Measurements from ENCODE around the gene NEK5.
A peak's percentile ranks its signal among the peaks of the same experiment; 100 is the strongest.

Gene NEK5

GRCh38 chr13:52010890-52011631, 117.8 kb downstream of the NEK5 start, which contains the start of gene ATP7B:
Gene ATP7B (minus strand): TSS chr13:52011450. CDS start chr13:52011337, 113 bp downstream.
- no peak for DNase-seq (ENCODE audit: low spot score)

DNA sequence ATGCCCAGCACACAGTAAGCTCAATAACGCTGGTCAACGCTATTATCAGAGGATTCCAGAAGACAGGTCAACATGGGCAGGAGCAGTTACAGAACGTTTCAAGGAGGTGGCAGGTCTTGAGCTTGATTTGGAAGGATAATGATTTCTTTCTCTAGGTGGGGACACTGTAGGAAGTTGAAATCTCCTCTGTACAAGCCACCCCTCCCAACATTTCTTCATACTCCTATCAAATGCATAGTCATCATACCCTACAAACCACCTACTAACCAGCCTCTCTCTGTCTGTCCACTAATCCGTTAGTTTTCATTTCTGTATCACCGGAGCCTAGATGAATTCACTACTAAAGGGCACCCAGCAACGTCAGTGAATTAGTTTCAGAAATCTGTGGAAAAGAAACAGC, 118.9 kb downstream of the NEK5 start:
- no peak for DNase-seq (ENCODE audit: low spot score)

DNA sequence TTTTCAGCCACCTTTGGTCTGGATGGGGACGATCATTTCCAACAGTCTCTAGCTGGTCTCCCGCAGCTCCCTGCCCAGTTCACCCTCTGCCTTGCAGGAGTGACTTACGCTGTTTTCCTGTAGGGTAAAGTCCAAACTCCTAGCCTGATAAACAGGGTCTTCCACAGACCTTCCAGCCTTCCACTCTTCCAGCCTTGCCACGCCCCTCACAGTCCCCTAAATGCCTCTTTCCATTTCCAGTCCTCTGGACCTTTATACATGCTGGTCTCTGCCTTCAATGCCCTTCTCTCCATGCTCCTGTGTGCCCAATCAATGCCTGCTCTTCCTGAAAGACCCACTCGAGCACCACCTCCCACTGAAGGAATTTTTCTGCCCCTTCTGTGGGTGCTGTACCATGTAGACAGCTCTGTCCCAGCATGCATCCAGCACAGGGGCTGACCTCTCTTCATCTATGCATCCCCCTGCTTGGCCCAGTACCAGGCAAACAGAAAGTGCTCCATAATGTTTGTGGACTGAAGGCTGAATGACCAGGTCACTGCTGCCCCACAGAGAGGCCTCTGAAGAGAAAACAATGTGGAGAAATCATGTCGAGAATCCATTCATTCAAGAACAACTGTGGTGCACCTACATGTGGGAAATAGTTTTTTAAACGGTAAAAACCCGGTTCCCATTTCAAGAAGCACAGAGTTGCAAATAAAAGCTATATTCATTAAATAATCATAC, 122.2 kb downstream of the NEK5 start:
- DNase-seq (ENCODE audit: low spot score) = no peak

- DNase-seq (ENCODE audit: low spot score) = no peak
These were observed 122.9 kb downstream of the NEK5 start for GRCh38 chr13:52005841-52006522.

DNA sequence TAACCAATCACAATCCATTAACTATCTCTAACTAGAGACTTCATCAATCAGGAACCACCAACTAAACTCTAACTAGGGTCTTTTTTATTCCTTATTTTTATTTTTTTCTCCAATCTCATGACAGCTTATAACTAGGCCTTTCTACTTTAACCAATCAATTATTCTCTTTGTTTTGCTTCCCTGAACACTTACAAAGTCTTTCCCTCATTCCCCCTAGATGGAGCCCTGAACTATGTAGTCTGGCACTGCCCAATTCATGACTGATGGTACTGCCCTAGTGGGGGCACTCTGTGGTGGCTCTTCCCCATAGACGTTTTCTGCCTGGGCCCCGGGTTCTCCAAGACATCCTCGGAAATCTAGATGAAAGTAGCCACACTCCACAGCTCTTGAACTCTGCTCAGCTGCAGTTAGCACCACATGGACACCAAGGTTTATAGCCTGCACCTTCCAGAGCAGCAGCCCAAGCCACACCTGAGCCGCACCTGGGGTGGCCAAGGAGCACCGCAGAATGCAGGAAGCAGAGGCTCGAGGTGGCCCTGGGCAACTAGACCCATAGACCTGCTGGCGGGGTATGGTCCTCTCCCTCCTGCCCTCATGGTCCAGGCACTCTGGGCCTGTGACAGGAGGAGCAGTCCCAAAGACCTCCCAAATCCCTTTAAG, 124.2 kb downstream of the NEK5 start:
- DNase-seq (ENCODE audit: low spot score) = no peak

DNA sequence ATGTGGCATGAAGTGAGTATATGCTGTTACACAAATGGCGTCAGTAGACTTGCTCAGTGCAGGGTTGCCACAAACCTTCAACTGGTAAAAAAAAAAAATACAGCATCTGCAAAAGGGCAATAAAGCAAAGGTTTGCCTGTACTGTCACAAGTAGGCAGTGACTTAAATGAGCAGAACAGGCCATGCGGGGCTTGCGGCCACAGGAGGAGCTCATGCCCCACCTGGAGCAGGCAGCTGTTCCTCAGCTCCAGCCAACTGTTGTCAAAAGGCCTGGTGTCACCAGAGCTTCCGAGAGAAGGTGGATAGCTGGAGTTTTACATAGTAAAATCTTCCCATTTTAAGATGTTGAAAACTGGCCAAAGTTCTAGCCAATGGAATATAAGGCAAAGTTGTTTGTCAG, 125.3 kb downstream of the NEK5 start:
- no peak for DNase-seq (ENCODE audit: low spot score)

DNA sequence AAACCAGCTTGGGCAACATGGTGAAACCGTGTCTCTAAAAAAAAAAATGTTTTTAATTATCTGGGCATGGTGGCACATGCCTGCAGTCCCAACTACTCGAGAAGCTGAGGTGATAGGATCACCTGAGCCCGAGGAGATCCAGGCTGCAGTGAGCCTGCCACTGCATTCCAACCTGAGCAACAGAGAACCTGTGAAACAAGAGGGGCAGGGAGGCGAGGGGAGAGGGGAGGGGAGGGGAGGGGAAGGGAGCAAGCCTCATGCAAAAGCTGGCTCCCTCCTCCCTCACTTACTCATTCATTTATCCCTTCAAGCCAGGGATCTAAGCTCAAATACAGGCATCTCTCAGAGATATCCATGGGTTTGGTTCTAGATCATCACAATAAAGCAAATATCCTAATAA, 126.5 kb downstream of the NEK5 start:
- no peak for DNase-seq (ENCODE audit: low spot score)

- no peak for DNase-seq (ENCODE audit: low spot score)
These were observed 127.6 kb downstream of the NEK5 start for GRCh38 chr13:52001120-52001731.

DNA sequence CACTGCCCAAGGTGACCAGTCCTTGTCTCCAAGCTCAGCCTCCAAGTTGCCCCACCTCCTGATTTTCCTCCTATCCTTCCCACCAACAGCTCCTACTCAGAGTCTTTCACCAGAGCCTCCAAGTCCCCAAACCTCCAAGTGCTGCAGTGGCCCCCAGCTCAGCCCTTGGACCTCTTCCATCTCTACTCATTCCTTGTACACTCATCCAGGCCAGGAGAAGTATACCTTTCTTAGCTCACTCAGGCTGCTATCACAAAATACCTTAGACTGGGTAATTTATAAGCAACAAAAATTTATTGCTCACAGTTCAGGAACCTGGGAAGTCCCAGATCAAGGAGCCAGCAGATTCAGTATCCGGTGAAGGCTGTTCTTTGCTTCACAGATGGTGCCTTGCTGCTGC, 129.0 kb downstream of the NEK5 start:
- DNase-seq (ENCODE audit: low spot score) = no peak

GRCh38 chr13:51999510-51999911, 129.4 kb downstream of the NEK5 start:
- DNase-seq (ENCODE audit: low spot score) = no peak

GRCh38 chr13:51998723-51999509, 130.0 kb downstream of the NEK5 start:
- peak; percentile 39 for DNase-seq (ENCODE audit: low spot score)

- no peak for DNase-seq (ENCODE audit: low spot score)
These were observed 131.1 kb downstream of the NEK5 start for GRCh38 chr13:51997641-51998330.

DNA sequence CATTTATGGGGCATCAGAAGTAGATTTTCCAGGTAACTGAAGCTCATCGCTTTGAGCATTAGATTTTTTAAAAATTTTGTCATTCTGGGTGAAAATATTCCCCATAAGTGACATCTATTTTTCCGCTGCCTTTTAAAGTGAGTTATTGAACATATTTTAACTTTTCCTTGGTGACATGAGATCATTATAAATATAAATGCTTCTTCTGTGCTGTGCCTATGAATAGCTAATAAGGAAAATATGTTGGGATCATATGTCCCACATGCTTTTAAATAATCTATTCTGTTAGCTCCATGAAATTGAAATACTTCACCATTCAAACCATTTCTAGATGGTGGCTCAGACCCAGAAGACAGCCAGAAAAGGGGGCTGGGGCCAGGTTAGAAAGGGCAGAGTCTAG, 131.7 kb downstream of the NEK5 start:
- no peak for DNase-seq (ENCODE audit: low spot score)

DNA sequence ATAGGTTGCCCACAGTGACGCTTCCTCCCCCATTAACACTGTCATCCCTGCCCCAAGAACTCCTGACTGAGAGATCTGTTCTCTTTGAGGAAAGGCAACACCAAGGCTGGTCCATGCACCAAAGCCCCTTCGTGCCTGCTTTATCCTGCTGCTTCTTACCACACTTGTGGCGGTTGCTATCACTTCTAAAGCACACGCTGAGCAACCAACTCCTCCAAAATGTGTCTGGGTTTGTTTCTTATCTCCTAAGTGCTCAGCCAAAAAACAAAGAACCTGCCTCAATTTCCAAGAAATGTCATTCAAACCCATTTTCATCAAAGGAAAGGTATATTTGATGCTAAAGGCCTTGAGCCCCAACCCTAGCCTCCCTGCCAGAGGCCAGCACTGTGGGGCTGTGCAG, 132.2 kb downstream of the NEK5 start:
- DNase-seq (ENCODE audit: low spot score) = no peak

DNA sequence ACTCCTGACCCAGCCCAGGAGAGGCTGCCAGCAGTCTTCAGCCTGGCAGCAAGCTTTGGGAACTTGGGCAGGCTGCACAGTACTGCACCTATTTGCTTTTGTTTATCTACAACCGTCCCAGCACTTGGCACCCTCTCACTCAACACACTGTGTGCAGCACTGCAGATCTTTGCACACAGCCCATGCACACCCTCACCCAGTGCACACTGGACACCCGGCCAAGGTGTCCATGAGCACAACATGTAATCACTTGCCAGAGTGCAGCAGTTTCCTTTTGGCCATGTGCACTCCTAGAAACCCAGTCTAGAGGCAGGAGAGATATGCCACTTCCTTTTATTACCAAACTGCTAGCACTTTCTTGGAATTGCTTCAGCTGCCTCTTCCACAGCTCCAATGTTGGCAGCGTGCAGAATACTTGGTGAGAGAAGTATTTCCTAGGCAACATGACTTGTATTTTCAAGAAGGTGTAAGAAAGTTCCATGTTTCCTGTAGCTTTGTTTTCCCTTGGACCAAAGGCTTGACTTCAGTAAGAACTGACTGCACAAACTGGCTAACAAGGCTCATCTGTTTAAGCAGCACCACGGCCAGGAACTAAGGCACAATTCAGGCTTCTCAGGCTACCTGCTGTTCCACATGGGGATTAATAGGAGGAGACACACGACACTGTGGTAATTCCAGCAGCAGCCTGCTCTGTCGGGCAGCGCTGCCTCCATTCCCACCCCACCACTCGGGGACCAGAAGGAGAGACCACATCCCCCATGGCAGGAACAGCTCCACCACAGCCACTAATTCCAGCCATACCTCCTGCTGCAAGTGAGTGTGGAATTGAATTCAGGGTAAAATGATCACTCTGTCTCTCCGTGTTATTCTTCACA, 133.0 kb downstream of the NEK5 start:
- no peak for DNase-seq (ENCODE audit: low spot score)

DNA sequence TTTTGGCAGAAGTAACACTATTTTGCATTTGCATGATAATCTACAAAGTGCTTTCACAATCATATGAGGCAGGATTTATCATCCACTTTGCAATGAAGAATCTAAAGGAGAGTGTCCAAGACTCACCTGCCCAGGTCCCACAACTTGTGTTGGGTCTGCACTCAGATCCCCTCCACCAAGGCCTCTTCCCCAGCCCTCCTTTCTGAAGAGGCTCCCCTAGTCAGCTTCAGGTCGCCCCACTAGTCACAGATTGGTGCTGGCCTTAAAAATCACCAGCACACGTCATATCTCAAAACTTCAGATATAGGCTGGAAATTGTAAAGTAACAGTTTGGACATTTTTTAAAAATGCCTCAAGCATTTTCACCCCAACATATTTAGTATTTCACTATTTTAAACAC, 135.2 kb downstream of the NEK5 start:
- no peak for DNase-seq (ENCODE audit: low spot score)

DNA sequence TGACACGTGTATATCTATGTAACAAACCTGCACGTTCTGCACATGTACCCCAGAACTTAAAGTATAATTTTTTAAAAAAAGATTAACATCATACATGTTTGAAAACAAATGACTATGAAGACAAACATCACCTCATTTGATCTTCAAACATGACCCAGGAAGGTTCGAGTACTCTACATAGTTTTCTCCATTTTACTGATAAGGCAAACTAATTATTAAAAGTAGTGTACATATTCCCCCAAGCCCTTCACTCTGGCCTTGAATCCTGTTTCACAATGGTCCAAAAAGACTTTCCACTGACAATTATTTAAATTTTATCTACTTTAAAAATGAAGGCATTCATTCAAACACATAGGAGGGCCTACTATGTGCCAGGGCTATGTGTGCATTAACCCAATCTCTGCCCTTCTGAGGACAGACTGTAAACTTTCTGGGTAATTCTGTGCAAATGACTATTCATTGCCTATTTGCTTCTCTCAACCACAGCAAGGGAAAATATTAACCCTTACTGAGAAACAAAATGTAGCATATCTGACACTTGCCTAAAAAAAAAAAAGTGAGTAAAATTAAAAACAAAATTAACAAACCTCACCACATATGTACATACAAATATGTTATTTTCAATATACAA, 139.8 kb downstream of the NEK5 start:
- no peak for DNase-seq (ENCODE audit: low spot score)
